ENCODE data around the gene CPED1. TPM values are rescaled to one million over a fixed set of nuclear protein-coding genes. Genes with fewer than 3 reads are reported as not detected.

The CPED1 gene
- total RNA-seq, 1 donor from 2014 or later: 2.1 TPM

DNA sequence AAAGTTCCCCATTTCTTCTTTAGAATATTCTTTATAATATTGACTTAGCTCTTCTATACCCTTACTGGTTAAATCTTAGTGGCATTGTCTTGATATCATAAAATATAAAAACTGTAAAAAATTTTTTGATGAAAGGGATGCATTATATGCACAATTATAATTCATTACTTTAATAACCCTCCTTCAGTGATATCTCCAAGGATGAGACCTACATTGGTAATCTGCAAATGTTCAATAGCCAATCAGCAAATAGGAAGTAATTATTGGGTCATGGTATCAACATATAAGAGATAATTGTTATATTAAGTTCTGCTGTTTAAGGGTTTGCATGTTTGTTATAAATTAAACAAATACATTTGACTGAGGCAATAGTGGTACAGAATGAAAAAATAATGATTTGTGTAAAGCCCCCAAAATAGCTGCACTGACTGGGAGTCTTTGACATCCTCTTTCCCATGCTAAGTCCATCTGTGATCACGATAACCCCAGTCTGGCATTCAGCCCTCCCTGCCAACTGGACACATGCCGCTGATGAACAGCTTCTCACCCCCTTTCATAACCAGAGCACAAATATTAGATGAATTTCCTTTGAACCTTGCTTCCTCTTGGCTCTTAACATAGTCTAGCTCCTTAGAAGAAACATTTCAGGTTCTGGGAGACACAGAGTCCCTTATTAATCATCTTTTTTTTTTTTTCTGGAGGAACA, 169.5 kb downstream of the CPED1 start:
- H3K4me3 ChIP-seq (ENCODE audit: low read depth, low read length): no peak overlapping the region
- no peak for DNase-seq (ENCODE audit: low read depth)
- TF ChIP-seq, protein P1, sequence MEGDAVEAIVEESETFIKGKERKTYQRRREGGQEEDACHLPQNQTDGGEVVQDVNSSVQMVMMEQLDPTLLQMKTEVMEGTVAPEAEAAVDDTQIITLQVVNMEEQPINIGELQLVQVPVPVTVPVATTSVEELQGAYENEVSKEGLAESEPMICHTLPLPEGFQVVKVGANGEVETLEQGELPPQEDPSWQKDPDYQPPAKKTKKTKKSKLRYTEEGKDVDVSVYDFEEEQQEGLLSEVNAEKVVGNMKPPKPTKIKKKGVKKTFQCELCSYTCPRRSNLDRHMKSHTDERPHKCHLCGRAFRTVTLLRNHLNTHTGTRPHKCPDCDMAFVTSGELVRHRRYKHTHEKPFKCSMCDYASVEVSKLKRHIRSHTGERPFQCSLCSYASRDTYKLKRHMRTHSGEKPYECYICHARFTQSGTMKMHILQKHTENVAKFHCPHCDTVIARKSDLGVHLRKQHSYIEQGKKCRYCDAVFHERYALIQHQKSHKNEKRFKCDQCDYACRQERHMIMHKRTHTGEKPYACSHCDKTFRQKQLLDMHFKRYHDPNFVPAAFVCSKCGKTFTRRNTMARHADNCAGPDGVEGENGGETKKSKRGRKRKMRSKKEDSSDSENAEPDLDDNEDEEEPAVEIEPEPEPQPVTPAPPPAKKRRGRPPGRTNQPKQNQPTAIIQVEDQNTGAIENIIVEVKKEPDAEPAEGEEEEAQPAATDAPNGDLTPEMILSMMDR (conservative IDR thresholded peaks at IDR 0.05; ENCODE audit: low read depth, low read length): no peak

DNA sequence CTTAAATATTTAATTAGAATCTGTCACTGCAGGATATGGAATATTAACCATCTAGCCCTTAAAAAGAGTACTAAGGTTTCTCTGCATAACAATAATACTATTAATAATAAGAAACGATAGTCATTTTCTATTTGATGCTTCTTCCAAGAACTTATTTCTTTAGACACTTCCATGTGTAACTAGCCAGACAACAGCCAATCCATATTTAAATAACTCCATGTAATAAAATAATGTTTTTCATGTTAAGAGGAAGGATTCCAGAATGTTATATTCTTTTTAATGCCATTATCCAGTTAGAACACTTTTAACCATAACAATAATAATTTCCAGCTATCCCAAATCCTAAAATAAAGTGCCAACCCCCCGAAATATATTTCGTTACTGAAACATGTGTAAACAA, 170.2 kb downstream of the CPED1 start:
- DNase-seq (ENCODE audit: low read depth): no peak
- TF ChIP-seq, protein P1 (conservative IDR thresholded peaks at IDR 0.05; ENCODE audit: low read depth, low read length): no peak
- no peak overlapping the region for H3K4me3 ChIP-seq (ENCODE audit: low read depth, low read length)

DNA sequence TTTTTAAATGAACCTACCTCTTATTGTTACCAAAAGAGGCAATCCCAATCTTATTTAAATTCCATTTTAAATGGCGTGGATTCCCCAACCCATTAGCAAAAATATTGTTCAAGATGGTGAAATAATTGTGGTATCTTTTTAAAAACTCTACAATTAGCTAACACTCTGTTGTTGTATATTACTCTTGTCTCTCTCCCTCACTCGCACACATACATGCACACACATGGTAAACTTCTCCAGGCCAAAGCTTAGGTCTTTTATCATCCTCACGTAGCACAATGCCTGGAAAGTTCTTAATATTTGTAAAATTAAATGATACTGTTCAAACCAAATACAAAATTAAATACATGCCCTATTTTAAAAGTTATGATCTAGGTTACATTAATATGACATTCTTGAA, 171.0 kb downstream of the CPED1 start:
- TF ChIP-seq, protein P1 (conservative IDR thresholded peaks at IDR 0.05; ENCODE audit: low read depth, low read length): no peak
- H3K4me3 ChIP-seq (ENCODE audit: low read depth, low read length): no peak overlapping the region
- no peak for DNase-seq (ENCODE audit: low read depth)

DNA sequence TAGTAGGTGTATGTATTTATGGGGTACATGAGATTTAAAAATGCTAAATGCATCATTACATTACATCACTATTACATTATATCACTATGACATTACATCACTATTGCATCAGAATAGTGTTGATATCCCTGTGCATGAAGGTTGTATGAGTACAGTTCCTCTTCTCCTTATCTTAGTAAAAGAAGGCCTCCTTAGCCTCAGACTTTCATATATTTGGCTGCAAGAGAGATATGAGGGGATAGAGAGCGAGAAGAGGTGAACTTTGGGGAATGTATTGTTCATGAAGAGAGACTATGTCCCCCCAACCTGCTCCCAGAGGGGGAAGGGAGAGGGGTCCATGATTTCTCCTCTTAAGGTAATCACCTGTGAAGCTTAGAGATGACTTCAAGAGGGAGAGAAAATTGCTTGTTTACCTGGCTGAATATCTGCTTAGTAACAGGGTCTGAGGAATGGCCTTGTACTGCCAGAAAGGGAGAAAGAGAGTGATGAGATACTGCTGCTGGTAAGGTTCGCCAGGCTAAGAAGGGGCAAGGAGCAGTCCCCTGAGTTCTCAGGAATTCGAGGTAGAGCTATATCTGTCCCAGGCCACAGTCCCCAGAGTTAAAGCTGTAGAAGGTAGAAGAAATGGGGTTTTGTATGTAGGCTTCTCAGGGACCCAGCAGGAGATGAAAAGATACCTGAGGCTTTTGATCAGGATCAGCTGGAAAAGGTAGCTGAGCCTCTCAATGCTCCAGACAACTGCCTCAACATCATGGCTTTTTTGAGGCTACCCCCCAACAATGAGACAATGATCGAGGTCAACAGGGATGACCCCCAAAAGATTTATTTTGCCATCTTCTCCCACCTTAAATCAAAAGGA, 171.9 kb downstream of the CPED1 start:
- TF ChIP-seq, protein P1 (conservative IDR thresholded peaks at IDR 0.05; ENCODE audit: low read depth, low read length): no peak
- H3K4me3 ChIP-seq (ENCODE audit: low read depth, low read length): no peak overlapping the region
- DNase-seq (ENCODE audit: low read depth): no peak

DNA sequence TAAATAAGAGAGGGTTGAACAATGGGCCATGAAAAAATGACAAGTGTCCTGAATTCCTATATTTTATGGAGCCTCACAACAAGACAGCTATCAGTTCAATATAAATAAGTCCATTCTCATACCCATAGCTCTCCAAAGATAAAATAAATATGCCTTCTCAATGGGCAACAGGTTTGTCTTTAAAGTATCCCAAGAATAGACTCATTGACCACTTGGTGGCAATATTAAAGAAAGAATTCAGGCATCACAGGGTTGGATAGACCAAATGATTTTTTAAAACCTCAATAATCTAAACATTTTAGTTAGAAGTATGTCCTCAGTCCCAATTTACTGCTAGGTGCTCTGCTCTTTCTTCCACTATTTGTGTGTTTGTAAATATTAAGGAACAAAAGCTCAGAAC, 175.2 kb downstream of the CPED1 start:
- no peak overlapping the region for H3K4me3 ChIP-seq (ENCODE audit: low read depth, low read length)
- no peak for DNase-seq (ENCODE audit: low read depth)
- TF ChIP-seq, protein P1 (conservative IDR thresholded peaks at IDR 0.05; ENCODE audit: low read depth, low read length): peak; percentile 20

DNA sequence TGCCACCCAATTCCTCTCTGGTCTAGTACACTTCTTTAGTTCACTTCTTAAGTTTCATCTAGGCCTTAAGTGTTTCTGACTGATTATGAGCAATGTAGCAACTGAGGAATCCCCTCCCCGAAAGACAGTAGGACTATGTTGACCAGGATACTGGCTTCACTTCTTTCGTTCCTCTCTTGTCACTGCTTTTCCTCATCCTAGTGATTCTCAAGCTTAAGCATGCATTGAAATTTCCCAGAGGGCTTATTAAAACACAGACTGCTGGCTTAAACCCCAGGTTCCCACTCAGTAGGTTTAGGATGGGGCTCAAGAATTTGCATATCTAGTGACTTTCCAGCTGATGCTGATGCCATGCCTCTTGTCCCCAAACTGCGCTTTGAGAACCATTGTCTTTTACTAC, 175.7 kb downstream of the CPED1 start:
- TF ChIP-seq, protein P1 (conservative IDR thresholded peaks at IDR 0.05; ENCODE audit: low read depth, low read length): no peak
- no peak overlapping the region for H3K4me3 ChIP-seq (ENCODE audit: low read depth, low read length)
- no peak for DNase-seq (ENCODE audit: low read depth)

Measured in epithelial cell of proximal tubule (primary cell).